DMS114 treated with DMSO at 0.1 percent for 48 hours (cell line): Measurements from ENCODE around the gene FNDC3B.

Source experiments
- DNase-seq: peaks from one replicate; lab custom pipeline; 2025; ENCODE audit not compliant: unreplicated experiment; lab: John Stamatoyannopoulos, UW

Gene FNDC3B

DNA sequence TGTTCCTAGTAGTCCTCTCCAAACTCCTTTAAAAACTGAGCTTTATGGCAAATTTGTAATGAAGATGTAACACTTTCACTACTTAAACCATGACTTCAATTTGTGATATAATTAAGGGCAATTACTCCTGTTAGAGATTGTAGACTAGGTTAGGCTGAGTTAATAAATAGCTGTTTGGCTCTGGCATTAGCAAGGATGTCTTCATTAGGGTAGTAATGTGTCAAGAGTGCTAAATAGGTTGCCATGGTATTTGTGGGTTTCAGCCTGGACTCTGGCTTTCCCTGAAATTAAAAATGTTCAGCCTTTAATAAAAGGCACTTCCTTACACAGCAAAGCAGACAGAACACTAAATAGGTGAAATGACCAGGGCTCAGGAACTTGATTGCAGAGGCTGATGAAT is 337.0 kb downstream of the FNDC3B start:
- DNase-seq = no peak

DNA sequence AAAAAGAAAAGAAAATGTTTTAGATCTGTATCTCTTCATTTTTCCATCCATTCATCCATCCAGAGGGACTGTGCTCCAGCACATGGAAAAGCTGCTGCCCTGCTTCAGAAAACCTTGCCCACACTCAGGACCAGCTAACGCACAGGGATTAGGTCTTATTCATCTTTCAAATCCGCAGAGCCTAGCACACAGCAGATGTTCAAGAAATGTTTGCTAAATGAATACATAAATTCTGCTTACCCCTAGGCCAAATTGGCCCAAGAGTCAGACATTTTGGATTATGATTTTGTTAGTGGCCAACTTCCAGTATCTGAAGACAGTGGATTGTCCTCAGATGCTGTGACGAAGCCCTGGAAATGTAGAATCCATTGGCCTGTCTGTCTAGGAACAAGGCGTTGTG is 337.5 kb downstream of the FNDC3B start:
- no peak for DNase-seq

DNA sequence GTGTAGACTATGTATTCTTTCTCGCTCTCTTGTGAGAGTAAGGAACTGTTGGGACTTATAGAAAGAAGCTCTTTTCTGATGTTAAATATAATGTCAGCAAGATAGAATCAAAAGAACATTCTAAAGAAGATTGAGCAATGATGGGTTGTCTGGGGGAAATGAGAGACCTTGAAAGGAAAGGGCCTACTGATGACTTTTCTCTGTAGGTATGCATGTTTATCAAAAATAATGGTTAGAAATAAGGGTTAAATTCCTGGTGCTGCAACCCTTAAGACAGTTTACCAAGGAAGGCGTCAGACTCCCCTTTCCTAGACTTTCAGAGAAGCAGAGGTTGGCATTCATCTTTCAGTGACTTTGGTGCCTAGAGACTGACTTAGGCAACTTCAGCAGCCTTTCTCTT is 339.1 kb downstream of the FNDC3B start:
- no peak for DNase-seq

DNA sequence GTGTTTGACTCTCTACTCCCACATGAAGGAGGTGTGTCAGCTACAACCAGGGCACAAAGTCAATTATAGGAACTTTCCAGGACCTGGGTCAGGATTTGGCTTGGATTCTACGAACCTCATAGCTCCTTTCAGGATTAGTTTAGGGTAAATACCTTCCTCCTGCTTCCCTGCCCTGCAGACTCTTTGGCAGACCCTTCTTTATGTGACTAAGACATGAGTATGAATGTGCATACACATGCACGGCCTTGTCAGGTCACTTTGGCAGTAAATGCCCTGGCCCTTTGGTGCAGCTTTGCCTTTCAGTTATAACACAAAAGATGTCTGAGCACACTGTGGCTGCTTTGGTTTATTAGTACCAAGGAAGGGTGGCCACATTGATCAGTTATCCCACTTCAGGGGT is 340.0 kb downstream of the FNDC3B start:
- no peak for DNase-seq

DNA sequence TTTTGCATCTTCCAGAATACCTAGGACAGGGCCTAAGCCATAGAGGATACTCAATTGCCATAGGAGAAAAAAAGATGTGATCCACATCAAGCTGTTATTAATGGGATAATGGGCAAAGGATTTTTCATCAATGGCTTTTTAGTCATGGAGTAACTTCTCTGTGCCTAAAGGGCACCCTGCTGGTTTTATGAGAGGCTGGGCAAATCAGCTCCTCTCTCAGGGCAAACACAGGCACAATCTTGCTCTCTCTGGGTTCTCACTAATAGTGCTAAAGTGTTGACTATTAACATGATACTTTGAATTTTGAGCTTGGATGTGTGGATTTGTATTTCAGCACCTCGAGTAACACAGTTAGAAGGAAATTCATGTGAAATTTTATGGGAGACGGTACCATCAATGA is 341.3 kb downstream of the FNDC3B start:
- no peak for DNase-seq

DNA sequence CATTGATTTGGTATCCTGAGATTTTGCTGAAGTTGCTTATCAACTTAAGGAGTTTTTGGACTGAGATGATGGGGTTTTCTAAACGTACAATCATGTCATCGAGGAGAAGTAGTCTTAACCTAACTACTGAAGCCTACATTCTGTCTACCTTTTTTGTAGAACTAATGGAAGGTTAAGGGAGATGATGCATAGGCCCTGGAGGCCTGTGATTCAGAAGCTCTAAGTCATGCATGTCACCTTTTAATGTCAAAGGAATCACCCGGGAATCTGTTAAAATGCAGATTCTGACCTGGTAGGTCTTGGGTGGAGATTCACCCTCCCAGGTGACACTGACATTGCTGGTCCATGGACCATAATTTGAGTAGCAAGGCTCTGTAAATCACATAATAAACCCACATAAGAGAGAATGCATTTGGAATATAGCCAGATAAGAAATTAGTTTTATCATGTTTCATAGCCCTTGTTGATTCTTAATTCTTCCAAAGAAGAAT is 344.0 kb downstream of the FNDC3B start:
- no peak for DNase-seq

DNA sequence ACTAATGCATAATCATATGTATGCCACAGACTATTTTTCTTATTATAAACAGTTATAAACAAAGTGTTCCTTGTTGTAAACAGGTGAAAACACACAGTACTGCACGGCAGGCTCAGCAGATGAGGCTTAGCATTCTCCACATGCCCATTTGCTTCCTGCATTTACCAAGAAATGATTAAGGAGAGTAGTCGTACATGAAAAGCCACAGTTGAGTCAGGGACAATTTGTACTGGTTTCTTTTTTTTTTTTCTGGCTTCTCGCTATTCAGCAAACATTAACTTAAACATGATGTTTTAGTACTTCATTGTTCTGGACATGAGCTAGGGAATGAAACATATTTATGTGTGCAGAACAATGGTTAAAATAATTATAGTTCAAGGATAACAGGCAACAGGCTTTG is 345.5 kb downstream of the FNDC3B start:
- DNase-seq = no peak

DNA sequence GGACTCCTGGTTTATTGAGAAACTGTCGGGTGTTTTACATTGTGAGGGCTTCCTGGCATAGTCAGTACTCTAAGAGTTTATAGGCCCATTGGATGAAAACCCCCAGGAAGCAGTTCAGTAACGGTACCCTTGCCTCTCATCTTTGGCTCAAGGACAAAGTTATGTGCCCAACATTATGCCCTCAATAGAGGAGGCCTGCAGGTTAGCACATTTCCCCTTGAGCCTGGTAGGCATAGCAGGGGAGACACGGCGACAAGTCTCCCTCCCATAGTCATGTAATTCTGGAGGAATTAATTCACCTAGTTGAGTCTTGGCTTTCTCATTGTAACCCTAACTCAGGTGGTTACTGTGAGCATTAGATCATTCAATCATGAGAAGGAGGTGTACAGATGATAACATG is 348.4 kb downstream of the FNDC3B start:
- DNase-seq = no peak

DNA sequence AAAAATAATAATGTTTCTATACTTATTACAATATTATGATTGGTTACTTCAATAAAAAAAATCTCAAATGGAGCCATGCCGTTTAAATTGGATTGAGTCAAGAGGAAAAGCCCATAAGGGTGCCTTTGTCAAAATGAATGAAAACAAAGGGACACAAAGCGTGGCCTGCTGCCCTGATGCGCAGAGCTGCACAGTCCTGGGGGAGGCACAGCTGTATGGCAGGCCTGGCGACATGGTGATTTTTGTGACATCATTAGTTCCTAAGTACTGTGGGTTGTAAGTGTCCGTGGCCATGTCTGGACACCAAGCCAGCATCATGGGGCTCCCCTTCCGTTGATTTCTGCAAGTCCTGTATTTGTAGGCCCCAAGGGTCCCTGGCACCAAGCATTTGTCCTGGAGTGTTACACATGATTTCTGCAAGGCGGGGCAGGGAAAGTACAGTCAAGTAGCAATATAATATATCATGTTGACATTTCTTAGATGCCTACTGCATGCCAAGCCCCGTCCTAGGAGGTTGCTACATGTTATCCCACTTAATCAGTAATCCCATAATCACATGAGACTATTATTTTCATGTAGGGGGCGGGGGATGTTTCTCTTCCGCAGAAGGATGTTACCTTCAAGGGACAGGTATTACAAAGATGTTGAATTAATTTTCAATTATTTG is 349.2 kb downstream of the FNDC3B start:
- no peak for DNase-seq

DNA sequence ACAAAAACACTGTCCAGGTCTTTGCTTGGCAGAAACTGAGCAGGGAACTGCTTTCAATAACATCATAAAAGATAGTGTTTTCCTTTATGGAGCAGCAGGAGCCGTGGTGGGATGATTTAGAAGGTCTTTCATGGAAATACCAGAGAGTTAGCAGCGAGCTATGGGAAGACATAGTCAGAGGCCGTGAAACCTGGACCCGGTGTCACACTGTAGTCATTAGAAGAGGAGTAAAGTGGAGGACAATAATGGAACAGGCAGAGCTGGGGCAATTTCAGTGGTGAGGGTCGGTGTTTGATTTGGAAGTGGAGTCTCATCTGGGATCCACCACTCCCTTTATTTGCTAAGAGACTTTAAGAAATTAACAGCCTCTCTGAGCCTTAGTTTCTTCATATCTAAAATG is 351.4 kb downstream of the FNDC3B start:
- no peak for DNase-seq

DNA sequence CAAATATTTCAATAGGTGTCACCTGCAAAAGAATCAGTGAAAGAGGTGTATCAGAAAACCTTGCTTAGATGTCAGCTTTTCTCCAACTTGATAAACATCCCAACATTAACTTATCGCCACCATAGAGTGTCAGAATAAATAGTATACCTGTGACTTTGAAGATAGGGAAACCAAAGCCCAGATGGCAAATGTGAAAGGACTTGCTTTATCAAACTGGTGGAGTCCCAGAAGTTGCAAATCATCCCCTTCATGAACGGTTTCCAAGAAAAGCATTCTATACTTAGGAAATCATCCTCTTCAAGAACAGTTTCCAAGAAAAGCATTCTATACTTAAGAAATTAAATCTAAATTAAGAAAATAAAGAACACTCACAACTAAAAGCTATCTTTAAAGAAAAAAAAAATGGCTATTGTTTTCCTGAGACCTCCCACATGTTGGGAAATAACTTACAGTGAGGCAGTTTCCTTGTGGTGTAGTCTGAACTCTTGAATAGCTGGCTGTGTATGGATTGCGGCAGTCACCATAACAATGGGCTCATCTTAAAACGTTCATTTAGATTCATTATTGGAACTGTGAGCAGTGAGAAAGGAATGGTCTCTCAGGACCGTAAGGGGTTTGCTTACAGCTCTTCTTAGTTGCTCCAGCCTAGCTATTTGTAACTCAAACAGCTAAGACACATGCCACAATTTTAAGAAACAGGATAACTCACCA is 352.4 kb downstream of the FNDC3B start:
- no peak for DNase-seq

DNA sequence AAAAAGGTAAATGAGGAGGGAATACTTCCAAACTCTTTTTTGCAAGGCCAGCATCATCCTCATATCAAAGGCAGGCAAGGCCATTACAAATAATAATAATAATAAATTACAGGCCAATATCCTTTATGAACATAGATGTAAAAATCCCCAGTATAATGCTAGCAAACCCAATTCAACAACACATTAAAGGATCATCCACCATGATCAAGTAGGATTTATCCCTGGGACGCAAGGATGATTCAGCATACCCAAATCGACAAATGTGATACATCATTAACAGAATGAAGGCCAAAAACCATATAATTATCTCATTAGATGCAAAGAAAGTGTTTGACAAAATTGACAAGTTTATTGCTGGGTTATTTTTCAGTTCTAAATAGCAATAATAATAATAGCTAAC is 355.3 kb downstream of the FNDC3B start:
- no peak for DNase-seq

DNA sequence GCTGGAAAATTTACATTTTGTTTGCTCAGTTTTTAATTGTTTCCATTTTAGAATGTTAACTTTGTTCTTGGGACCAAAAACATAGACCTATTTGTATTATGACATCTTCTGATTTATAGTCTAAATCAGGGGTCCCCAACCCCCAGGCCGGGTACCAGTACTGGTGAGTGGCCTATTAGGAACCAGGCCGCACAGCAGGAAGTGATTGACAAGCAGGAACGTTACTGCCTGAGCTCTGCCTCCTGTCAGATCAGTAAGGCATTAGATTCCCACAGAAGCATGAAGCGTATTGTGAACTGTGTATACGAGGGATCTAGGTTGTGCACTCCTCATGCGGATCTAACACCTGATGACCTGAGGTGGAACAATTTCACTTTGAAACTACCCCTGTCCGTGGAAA is 357.0 kb downstream of the FNDC3B start:
- no peak for DNase-seq

DNA sequence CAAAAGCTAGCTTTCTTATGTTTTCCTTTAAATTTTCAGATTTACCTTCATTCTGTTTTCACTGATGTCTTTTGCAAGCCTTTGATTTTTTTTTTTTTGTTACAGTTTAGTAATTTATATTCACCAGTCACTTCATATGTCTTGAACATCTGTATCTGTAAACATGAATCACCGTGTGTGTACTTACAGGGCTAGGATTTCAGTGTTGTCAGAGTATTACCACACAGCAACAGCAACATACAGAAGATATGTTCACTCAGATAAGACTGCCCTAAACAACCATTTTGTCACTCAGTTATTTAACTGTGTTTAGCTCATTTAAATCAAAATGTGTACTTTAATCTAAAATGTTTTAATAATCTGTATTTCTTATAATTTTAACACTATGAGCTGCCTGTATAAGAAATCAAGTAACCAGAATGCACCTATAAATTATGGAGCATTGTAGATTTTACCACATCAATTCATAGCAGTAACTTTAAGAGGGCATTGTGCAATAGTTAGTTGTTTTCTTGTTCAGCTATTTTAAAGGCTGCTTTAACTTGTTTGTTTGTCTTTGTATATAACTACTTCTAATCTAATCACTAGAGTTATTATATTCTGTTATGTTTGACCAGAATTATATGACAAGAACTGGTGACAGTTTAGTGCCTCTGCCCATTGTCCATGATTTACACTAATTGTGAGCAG is 358.5 kb downstream of the FNDC3B start:
- no peak for DNase-seq

DNA sequence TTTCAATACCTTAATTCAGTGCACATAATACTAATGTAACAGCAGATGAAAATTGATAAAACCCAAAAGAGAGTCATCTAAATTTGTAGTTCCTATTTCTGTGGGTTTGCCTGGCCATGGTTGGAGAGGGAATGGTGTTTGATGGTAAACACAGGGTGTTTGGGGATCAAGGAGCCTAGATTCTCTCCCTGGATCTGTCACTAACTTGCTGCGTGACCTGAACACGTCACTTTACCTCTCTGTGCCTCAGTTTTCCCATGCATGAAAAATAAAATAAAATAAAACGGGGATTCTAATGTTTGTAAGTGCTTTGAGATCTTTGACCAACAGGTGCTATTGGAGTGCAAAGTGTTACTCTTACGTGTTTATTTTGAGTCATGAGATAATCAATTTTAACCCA is 359.1 kb downstream of the FNDC3B start:
- DNase-seq = no peak

DNA sequence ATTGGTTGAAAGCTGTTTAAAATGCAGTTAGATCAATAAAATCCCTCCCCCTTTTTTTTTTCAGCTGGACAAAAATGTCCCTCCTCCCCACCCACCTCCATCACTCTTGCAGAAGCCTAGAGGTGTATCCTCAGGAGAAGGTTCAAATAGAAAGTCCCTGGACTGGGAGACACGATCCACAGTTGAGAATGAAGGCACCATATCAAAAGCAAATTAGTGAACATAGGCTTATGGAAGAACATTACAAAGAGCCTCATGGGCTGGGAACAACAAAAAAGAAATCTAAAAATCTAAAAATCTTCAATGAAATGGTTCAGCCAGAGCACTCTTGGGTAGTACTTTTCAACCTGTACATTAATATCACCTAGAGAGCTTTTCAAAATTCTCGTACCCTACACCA is 362.7 kb downstream of the FNDC3B start:
- DNase-seq = no peak

DNA sequence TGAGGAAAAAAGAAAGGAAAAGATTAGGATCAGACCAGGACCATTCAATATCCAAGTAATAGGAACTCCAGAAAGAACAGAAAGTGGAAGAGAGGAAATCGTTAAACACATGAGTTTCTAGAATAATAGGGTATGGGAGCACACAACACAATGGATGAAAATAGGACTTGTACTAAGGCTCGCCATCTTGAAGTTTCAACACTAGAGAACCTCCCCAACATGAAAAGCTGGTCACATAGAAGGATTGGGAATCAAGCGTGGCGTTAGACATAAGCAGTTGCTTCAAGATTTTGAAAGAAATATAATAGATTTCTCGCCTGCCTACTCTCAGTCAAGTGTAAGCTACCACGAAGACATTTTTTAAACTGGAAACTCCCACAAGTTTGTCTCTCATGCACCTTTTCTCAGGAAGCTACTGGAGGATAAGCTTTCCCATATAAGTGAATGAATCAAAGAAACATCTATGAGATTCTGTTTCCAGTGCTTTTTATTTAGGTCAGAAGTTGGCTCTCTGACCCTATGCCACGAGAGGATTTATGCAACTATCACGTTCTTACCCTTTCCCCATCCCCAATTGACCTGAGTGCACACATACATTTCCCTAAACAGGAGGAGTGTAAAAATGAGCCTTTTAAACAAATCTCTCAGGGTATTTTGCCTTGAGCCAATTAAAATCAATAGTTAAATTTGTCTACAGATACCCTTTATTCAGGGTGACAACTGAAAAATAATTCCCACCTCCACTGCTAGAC is 363.7 kb downstream of the FNDC3B start:
- DNase-seq = no peak

DNA sequence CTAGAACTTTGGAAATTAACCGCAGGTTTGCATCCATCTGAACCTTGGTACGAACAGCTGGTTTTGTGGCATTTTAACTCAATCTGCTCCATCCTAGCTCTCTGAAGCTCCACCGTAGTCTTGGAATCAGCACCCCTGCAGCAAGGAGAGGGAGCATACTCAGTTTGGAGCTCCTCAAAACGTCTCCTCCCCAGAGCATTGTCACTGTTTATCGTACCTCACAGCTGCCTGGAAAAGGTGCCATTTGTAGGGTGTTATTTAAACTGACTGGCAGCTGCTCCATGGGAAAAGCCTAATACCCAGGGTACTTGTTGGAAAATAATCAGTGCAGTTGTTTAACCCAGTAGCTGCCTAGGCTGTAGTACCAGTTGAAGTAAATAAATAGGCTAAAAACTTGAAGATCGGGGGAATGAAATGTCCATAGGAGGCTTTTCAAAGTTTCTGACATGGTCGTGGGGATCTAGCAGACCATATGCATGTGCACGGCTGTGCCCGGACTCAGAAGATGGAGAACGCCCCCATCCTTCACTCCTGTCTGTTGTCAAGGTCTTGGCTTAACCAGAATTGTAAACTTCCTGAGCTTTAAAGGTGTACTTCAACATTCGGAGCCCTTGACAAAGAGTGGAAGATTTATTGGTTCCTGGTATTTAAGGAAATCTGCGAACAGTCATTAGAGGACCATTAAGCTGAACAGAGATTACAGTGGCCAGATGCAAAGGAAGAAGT is 365.0 kb downstream of the FNDC3B start:
- DNase-seq = no peak

DNA sequence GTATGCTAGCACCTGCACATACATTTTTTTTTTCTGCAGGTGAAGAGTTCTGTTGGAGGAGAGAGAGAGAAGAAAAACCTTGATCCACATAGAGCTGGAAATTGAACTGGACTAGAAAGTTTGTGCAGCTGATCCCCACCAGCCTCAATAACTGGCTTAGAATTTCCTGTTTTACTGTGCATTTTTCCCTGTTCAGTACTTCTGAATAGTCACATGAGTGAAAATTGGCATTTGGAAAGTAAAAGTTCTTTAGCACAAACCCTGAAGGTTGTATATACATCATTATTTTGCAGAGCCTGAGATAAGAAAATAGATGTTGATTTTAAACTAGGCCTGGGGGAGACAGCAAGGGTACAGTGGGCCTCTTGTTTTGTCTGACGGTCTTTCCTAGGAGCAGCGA is 366.5 kb downstream of the FNDC3B start:
- no peak for DNase-seq

DNA sequence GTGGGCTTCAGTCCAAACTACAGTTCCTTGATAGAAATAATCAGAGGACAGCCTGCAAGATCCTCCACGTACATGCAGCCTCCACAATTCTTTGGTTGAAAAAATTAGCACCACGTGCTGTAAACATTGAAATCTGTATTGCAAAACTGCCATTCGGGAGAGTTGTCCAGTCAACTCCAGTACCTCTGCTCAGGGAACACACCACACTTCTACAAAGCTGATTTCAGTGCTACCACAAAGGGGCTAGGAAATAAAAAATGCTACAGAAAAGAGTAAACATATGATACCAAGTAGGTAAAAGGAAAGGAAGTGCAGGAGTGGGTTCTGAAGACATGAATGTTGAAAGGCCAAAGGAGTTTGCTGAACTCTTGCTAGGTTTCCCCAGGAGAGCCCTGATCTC is 368.5 kb downstream of the FNDC3B start:
- no peak for DNase-seq
